ENCODE measurements around the gene ROR2.

ROR2 gene

DNA sequence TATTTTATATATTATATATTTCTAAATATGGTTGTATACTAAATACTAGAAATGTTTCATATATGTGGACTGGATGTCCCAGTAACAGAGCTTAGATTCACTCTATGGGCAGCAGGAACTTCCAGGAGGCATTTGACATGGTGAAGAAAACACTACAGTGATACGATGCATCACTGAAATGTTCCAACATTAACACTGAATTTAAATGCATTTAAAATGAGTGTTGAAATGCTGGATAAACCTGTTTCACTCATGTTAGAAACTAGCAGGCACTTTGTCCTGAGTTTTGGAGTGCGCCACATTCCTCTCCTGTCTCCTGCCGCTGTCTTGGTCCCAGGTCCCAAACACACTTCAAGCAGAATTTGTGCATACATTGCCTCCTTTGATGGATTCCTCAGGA, 288.6 kb downstream of the ROR2 start:
- TF ChIP-seq, protein P1, sequence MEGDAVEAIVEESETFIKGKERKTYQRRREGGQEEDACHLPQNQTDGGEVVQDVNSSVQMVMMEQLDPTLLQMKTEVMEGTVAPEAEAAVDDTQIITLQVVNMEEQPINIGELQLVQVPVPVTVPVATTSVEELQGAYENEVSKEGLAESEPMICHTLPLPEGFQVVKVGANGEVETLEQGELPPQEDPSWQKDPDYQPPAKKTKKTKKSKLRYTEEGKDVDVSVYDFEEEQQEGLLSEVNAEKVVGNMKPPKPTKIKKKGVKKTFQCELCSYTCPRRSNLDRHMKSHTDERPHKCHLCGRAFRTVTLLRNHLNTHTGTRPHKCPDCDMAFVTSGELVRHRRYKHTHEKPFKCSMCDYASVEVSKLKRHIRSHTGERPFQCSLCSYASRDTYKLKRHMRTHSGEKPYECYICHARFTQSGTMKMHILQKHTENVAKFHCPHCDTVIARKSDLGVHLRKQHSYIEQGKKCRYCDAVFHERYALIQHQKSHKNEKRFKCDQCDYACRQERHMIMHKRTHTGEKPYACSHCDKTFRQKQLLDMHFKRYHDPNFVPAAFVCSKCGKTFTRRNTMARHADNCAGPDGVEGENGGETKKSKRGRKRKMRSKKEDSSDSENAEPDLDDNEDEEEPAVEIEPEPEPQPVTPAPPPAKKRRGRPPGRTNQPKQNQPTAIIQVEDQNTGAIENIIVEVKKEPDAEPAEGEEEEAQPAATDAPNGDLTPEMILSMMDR (IDR thresholded peaks at IDR 0.05; ENCODE audit: low read depth, low read length) = no peak
- no peak for DNase-seq (ENCODE audit: extremely low read depth, low read depth)

GRCh38 chr9:91660521-91660920, 289.5 kb downstream of the ROR2 start:
- TF ChIP-seq, protein P1 (IDR thresholded peaks at IDR 0.05; ENCODE audit: low read depth, low read length) = no peak
- no peak for DNase-seq (ENCODE audit: extremely low read depth, low read depth)

GRCh38 chr9:91659529-91660495, 290.2 kb downstream of the ROR2 start:
- no peak for DNase-seq (ENCODE audit: extremely low read depth, low read depth)
- TF ChIP-seq, protein P1 (IDR thresholded peaks at IDR 0.05; ENCODE audit: low read depth, low read length) = peak; percentile 77

DNA sequence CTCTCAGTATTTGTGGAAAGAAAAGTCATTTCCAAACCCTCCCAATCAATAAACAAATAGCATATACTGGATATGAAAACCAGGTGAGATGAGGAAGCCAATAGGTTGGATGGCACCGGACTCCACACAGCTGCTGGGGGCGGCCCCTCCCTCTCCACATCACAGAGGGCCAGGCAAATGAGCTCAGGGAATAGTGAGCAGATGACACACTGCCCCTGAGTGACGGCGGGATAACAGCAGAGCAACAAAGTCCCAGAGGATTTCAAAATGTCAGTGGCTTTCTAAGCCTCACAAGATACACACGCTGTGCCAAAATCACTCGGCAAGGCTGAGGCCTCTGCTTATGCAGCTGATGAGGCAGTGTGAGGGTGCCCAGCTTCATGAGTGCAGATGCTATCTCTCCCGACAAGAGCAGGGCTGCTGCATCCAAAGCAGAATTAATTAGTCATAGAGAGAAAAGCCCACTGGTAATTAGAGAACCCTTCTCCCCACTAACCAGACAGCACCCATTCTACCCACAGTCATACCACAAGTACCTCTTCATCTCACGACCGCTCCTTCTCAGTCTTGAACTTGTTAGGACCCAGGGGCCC, 291.4 kb downstream of the ROR2 start:
- TF ChIP-seq, protein P1 (IDR thresholded peaks at IDR 0.05; ENCODE audit: low read depth, low read length) = no peak
- no peak for DNase-seq (ENCODE audit: extremely low read depth, low read depth)

- TF ChIP-seq, protein P1 (IDR thresholded peaks at IDR 0.05; ENCODE audit: low read depth, low read length) = no peak
- no peak for DNase-seq (ENCODE audit: extremely low read depth, low read depth)
Measured at GRCh38 chr9:91657501-91657900, 292.5 kb downstream of the ROR2 start.

GRCh38 chr9:91655658-91656057, 294.4 kb downstream of the ROR2 start:
- no peak for DNase-seq (ENCODE audit: extremely low read depth, low read depth)
- TF ChIP-seq, protein P1 (IDR thresholded peaks at IDR 0.05; ENCODE audit: low read depth, low read length) = no peak

DNA sequence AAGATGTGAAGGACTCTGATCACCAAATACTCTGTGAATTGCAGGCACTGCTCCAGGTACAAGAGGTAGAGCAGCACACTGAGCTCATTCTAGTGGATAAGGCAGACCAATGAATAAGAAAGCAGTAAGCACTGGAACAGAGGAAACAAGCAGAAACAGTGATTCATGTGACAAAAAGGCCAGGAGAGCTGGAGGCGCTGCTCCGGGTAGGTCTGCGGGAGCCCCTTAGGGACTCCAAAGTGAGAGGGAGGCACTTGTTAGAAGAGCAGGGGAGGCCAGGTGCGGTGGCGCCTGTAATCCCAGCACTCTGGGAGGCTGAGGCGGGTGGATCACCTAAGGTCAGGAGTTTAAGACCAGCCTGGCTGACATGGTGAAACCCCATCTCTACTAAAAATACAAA, 294.8 kb downstream of the ROR2 start:
- DNase-seq (ENCODE audit: extremely low read depth, low read depth) = no peak
- TF ChIP-seq, protein P1 (IDR thresholded peaks at IDR 0.05; ENCODE audit: low read depth, low read length) = no peak

Data from AG09319 (cell line).